Measurements from ENCODE around the gene TMEM132D.
"Not testable (repeated sequence)": the region's sequence is repeated elsewhere in the genome, so short reads cannot be mapped to it uniquely, and the experiment has no call there.

TMEM132D gene

DNA sequence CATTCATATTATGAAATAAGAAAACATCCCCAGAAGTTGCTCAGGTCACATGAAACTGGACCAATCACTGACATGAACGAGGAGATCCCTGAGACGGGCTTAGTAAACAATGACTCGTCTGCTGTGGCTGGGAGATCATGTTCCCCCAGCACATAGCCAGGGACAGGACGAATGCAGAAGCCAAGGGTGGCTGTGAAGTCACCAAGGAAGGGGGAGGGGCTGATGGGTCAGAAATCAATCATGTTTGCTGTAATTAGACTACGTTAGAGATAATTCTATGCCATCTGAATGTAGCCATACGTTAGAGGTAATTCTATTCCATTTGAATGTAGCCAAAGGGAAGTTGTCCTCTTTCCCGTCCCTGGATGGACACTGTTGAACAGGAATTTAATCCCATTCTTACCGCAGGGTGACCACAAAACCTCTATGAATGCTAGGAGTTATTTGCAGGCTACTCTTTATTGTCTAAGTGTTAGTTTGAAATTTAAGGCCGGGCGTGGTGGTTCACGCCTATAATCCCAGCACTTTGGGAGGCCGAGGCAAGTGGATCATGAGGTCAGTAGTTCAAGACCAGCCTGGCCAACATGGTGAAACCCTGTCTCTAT is 332.9 kb downstream of the TMEM132D start:
- DNase-seq, result no peak

- no peak for DNase-seq
Measured at GRCh38 chr12:129566800-129567199, 337.0 kb downstream of the TMEM132D start.

DNA sequence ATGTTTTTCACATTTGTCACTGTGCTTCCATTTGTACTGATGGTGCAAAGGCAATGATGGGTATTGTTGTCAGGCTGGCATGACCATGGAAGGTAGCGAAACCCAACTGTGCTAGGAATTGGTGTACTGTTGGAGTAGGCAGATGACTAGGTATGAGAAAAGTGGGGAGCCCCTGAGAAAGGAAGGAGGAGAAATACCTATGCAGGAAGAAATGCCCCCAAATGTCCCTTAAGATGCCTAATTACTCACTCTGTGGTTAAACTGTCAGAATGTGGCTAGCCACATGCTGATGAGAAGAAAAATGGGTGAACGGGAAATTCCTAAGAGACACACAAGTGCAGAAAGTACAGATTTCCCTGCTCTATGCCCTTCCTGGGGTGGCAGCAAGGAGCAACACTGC is 339.1 kb downstream of the TMEM132D start:
- no peak for DNase-seq

GRCh38 chr12:129563266-129563665 is 340.6 kb downstream of the TMEM132D start:
- DNase-seq, result no peak

DNA sequence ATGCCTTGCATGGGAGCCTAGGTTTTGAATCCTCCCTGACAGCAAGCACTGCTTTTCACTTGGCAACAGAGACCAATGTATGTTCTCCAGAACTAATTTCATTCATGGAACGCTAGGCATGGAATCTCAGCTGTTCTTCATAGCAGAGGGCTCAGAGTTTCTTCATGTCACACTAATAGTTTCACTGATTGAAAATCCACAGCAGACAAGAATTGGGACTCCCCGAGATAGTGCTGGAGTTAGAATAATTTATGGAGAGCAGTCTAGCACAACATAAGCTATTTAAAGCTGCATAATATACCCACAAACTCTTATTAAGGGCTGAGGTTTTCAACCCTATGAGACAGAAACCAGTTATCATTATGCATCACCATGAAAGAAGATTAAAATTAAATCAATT is 342.5 kb downstream of the TMEM132D start:
- no peak for DNase-seq

- DNase-seq, result no peak
Measured at GRCh38 chr12:129559776-129560175, 344.0 kb downstream of the TMEM132D start.

DNA sequence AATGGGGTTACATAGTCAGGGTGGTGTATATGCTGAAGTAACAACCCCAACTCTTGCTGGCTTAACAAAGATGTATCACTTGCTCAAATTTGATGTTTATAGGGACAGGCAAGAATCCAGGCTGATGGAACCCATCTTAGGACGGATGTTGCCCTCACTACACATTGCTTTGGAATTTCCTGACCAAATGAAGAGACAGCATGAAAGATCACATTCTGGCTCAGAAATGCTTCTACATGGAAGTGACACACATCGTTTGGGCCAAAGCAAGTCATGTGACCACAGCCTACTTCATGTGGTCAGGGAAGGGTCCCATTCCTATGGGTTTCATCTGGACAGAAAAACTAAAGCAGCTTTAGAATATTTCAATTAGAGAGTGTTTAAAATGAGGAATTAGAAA is 345.8 kb downstream of the TMEM132D start:
- no peak for DNase-seq

DNA sequence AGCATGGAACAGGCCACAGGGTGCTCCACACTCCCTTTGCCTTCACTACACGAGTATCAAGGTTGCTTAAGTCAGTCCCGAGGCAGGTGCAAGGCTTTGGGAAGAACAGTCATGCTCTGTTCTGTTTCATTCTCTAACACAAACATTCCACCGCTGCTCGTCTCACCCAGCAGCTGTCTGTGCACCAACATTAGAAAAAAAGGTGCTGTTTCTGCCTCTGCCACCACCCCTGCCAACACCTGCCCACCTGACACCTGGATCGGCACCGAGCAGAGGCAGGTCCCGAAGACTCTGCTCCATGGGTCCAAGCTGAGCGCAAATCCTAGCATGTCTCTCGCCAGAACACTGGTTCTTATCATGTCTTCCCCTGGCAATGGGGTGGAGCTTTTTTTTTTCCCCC is 347.7 kb downstream of the TMEM132D start:
- DNase-seq, result no peak

DNA sequence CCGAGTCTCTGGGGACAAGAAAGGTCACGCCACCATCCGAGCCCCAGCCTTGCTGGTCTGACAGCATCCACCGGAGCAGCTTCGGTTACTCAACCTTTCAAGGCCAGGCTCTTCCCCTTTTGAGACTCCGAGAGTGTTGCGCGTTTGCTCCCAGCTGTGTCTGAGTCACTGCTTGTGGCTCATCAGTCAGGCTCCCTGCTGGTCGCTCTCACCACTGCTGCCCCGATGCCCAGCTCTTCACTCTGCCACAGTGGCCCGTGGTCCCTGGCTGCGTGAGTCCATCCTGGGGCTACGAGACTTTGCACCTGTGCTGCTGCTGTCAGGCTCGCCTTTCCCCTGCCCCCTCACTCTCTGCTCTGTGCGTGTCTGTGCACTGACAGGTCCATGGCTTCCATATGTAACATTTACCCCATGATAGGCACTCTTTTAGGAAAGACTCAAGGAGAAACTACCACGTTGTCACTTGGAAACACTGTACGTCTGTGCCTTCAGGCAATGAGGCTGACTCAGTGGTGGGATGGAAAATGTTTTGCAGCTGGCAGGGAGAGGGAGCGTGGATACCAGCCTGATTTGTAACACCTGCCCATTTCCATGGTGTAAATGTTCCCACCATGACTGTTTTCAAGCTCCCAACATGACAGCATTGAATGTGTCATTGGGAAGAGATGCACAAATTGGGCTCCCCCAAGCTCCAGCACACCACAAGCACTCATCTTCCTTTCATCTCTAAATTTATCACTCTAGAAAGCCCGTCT is 350.7 kb downstream of the TMEM132D start:
- DNase-seq, result no peak

- DNase-seq, result no peak
Measured at GRCh38 chr12:129551441-129551840, 352.4 kb downstream of the TMEM132D start.

- no peak for DNase-seq
Measured at GRCh38 chr12:129550353-129550752, 353.5 kb downstream of the TMEM132D start.

DNA sequence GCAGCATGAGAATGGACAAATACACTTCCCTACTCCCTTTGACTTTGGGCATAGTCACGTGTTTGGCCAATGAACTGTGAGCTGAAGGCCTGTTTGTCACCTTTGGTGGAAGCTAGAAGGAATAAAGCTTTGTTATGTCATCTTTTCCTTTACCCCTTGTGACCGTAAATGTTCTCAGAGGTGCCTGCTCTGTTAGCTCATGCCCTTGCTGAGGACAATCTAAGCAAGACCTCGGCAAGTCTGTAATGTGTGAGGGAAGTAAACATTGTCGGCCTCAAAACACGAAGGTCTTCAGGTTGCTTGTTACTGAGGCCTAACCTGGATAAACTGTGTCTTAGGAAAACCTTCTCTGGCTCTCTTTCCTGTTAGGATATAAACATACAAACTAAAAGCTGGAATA is 354.2 kb downstream of the TMEM132D start:
- no peak for DNase-seq

- DNase-seq, result not testable (repeated sequence)
Measured at GRCh38 chr12:129549020-129549419, 354.8 kb downstream of the TMEM132D start.

DNA sequence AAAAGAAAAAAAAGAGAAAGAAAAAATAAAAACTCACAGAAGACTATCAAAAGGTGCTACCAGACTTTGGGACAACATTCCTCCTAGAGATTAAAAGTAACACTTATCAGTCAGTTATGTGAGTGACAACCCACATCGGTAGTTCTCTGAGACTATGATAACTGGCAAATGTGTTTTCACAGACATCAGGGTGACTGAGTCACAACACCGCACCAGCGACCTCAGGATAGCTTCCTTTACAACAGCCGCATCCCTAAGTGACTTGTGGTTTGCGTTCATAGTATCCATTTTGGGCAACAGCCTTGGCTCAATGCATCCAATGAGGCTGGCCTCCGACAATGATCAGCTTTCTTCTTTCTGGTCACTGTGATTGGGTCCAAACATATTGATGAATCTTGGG is 359.1 kb downstream of the TMEM132D start:
- DNase-seq, result no peak

- no peak for DNase-seq
Measured at GRCh38 chr12:129540954-129541353, 362.9 kb downstream of the TMEM132D start.

DNA sequence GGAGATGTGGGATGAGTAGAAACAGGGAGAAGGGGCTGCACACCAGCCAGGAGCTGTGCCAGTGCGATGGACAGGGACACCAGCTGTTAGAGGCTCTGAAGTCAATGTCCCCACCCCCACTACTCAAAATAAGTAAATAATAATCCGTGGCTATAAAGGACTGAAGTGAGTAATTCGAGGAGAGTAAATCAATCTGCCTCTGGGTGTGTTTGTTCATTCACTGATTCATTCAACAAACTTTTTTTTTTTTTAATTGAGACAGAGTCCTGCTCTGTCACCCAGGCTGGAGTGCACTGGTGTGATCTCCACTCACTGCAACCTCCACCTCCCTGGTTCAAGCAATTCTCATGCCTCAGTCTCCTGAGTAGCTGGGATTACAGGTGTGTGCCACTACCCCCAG is 363.6 kb downstream of the TMEM132D start:
- no peak for DNase-seq

GRCh38 chr12:129538724-129539335 is 365.0 kb downstream of the TMEM132D start:
- not testable (repeated sequence) for DNase-seq

DNA sequence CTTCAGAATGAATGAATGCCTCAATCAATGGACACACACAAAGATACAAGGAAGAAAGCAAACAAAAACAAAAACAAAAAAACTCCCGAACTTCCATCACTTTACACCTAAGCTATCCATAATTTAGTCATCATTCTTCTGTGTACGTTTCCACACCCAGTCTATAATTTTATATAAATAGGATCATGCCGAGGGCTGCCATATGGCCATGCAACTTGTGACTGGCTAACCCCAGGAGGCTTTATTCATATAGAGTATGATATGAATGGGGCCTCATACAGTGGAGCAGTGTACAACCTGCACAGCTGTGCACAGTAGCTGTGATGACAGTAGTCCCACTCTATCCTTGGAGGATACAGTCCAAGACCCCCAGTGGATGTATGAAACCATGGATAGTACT is 365.7 kb downstream of the TMEM132D start:
- no peak for DNase-seq

GRCh38 chr12:129534966-129535750 is 368.7 kb downstream of the TMEM132D start:
- no peak for DNase-seq

DNA sequence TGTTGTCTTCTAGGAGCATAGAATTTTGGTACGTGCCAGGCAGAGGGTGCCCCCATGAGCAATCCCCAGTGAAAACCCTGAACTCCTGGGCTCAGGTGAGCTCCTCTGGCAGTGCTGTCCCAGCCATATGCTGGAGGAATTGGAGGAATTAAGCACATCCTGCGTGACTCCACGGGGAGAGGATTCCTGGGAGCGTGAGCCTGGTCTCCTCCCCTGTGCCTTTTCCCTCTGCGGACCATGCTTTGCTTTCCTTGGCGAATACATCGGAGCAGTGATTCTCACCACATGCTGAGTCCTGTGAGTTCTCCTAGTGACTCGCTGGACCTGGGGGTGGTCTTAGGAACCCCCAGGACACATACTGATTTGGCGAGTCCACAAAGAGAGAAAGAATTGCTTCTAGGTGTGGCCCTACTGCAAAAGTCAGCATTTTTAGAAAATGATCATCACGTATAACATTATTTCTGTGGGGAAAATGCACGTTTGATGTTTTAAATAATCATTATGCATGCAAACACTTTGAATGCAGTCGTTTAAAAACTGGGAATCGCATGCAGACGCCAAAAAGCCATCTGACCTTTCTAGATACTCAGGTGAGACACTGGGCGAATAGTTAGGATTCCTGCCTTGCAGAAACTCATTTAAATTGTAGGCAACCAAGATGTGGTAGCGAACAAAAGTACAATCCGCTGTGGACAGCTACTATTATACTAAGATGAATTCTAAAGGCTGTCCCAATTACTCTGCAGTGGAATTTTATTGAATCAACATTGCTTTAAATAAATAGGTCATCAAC is 370.9 kb downstream of the TMEM132D start:
- no peak for DNase-seq

GRCh38 chr12:129532082-129532481 is 371.7 kb downstream of the TMEM132D start:
- DNase-seq, result no peak

GRCh38 chr12:129530984-129531383 is 372.8 kb downstream of the TMEM132D start:
- no peak for DNase-seq

DNA sequence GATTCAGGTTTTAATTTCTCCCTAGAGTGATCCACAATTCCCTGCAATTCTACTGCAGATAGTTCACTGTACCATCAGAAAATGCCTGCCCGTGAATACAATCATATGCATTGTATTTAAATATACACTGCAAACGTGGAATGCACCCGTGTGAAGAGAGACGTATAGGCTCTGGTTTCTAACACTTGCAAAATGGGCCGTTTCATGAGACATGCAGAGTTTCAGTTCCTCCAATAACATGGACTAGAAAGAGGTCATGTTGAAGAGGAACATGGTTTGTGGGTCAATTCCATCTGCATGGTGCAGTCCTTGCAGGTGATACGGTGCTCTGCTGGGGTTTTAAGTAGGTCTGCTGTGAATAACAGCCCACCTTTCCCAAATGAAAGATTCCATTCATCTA is 373.3 kb downstream of the TMEM132D start:
- DNase-seq, result no peak
